ENCODE measurements around the gene SPSB3.

DNA sequence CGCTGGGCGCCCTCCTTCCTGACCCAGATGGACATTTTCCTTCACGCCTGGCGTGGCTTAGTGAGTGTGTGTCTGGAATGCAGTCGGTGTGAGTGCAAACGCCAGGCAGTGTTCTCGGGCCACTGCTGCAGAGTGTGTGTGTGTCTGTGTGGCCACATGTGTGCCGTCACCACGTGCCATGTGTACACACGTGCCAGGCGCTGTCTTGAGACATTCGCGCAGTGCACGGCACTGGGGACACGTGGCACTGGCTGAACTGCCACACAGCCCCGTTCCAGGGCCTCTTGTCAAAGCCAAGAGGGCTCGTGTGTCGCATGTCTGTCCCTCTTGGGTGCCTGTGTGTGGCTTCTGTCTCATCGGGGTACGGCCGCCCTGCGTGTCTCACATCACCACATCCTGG lies 47.6 kb downstream of the SPSB3 start:
- TF ChIP-seq CTCF (conservative IDR thresholded peaks at IDR 0.05 in 1 of 2, IDR thresholded peaks at IDR 0.05 in 1 of 2; ENCODE audit: low read depth in 1 of 2, low read length in 2 of 2) (no peak), EZH2 (IDR thresholded peaks at IDR 0.05; ENCODE audit: low read length, missing control alignments) (no peak)

Data from fibroblast of lung (primary cell).